ENCODE data around the gene RAB11B.
"Not testable (repeated sequence)": the region's sequence is repeated elsewhere in the genome, so short reads cannot be mapped to it uniquely, and the experiment has no call there.

DNA sequence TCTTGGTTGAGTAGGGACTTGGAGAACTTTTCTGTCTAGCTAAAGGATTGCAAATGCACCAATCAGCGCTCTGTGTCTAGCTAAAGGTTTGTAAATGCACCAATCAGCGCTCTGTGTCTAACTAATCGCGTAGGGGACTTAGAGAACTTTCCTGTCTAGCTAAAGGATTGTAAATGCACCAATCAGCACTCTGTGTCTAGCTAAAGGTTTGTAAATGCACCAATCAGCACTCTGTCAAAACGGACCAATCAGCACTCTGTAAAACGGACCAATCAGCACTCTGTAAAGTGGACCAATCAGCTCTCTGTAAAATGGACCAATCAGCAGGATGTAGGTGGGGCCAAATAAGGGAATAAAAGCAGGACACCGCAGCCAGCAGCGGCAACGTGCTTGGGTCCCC lies 3.7 kb upstream of the RAB11B start:
- not testable (repeated sequence) for TF ChIP-seq IKZF1 (IDR thresholded peaks at IDR 0.05); TAF1 (CRISPR knock-in tag; IDR thresholded peaks at IDR 0.05); POLR2A (IDR thresholded peaks at IDR 0.05; ENCODE audit: insufficient read depth in 1 of 2, low read depth in 2 of 2, low read length in 2 of 2); ZNF781 (CRISPR knock-in tag; IDR thresholded peaks at IDR 0.05; ENCODE audit: borderline replicate concordance, not compliant biosample characterization); ZFP36L2 (CRISPR knock-in tag; IDR thresholded peaks at IDR 0.05)
- TF ChIP-seq, protein P1, sequence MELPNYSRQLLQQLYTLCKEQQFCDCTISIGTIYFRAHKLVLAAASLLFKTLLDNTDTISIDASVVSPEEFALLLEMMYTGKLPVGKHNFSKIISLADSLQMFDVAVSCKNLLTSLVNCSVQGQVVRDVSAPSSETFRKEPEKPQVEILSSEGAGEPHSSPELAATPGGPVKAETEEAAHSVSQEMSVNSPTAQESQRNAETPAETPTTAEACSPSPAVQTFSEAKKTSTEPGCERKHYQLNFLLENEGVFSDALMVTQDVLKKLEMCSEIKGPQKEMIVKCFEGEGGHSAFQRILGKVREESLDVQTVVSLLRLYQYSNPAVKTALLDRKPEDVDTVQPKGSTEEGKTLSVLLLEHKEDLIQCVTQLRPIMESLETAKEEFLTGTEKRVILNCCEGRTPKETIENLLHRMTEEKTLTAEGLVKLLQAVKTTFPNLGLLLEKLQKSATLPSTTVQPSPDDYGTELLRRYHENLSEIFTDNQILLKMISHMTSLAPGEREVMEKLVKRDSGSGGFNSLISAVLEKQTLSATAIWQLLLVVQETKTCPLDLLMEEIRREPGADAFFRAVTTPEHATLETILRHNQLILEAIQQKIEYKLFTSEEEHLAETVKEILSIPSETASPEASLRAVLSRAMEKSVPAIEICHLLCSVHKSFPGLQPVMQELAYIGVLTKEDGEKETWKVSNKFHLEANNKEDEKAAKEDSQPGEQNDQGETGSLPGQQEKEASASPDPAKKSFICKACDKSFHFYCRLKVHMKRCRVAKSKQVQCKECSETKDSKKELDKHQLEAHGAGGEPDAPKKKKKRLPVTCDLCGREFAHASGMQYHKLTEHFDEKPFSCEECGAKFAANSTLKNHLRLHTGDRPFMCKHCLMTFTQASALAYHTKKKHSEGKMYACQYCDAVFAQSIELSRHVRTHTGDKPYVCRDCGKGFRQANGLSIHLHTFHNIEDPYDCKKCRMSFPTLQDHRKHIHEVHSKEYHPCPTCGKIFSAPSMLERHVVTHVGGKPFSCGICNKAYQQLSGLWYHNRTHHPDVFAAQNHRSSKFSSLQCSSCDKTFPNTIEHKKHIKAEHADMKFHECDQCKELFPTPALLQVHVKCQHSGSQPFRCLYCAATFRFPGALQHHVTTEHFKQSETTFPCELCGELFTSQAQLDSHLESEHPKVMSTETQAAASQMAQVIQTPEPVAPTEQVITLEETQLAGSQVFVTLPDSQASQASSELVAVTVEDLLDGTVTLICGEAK (IDR thresholded peaks at IDR 0.05): not testable (repeated sequence)
- TF ChIP-seq, protein P1 (CRISPR knock-in tag; IDR thresholded peaks at IDR 0.05): not testable (repeated sequence)
- TF ChIP-seq, protein P2, sequence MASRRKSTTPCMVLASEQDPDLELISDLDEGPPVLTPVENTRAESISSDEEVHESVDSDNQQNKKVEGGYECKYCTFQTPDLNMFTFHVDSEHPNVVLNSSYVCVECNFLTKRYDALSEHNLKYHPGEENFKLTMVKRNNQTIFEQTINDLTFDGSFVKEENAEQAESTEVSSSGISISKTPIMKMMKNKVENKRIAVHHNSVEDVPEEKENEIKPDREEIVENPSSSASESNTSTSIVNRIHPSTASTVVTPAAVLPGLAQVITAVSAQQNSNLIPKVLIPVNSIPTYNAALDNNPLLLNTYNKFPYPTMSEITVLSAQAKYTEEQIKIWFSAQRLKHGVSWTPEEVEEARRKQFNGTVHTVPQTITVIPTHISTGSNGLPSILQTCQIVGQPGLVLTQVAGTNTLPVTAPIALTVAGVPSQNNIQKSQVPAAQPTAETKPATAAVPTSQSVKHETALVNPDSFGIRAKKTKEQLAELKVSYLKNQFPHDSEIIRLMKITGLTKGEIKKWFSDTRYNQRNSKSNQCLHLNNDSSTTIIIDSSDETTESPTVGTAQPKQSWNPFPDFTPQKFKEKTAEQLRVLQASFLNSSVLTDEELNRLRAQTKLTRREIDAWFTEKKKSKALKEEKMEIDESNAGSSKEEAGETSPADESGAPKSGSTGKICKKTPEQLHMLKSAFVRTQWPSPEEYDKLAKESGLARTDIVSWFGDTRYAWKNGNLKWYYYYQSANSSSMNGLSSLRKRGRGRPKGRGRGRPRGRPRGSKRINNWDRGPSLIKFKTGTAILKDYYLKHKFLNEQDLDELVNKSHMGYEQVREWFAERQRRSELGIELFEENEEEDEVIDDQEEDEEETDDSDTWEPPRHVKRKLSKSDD (CRISPR knock-in tag; IDR thresholded peaks at IDR 0.05; ENCODE audit: low read depth): not testable (repeated sequence)
